ENCODE data around the gene KHDC1L. TPM values are rescaled to one million over a fixed set of nuclear protein-coding genes. Genes with fewer than 3 reads are reported as not detected.

KHDC1L gene
- total RNA-seq, 4 donors from 2014 or later = 0.83 TPM; not detected in 3

DNA sequence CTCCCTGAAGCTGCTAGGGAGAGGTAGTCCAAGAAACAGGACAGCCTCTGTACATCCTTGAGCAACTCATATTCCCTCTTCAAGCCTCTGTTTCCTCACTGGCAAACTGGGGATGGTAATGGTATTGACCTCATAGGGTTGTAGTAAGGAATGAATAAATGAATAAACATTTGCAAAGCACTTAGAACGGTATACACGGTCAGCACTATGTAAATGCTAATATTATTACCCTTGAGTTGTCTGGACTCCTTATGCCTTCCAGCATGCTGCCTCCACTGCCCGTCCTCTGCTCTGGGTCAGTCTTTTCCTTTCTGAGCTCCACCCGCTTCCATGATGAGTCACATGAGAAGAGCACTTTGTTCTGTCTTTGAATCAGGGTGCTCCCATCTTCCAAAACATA is 50.6 kb downstream of the KHDC1L start:
- no peak for TF ChIP-seq POLR2A (IDR thresholded peaks at IDR 0.05)
- TF ChIP-seq, protein P1, sequence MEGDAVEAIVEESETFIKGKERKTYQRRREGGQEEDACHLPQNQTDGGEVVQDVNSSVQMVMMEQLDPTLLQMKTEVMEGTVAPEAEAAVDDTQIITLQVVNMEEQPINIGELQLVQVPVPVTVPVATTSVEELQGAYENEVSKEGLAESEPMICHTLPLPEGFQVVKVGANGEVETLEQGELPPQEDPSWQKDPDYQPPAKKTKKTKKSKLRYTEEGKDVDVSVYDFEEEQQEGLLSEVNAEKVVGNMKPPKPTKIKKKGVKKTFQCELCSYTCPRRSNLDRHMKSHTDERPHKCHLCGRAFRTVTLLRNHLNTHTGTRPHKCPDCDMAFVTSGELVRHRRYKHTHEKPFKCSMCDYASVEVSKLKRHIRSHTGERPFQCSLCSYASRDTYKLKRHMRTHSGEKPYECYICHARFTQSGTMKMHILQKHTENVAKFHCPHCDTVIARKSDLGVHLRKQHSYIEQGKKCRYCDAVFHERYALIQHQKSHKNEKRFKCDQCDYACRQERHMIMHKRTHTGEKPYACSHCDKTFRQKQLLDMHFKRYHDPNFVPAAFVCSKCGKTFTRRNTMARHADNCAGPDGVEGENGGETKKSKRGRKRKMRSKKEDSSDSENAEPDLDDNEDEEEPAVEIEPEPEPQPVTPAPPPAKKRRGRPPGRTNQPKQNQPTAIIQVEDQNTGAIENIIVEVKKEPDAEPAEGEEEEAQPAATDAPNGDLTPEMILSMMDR (IDR thresholded peaks at IDR 0.05) = no peak
- Histone ChIP-seq H3K9me3 (no peaks in the 10 kb centered on the region), H3K4me3 (no peak overlapping the region), H3K27ac (no peak overlapping the region), H3K27me3 (no peaks in the 10 kb centered on the region), H3K36me3 (no peaks in the 10 kb centered on the region), H3K4me1 (no peaks in the 10 kb centered on the region)
- no peak for DNase-seq
- intact Hi-C loops (cut with DNase I; ENCODE audit: low total_unique reads) = no loop called here

Other genes with a start within 250 kb of the KHDC1L start
- 1 to 10 TPM in 3 of 4 donors, not detected in 1; 1.0 to 4.8 (median 1.8) TPM for gene KHDC1, start 37.7 kb upstream of the KHDC1L start, total RNA-seq
- gene DPPA5, start 128.8 kb upstream of the KHDC1L start, total RNA-seq = not detected
- under 1 TPM in 1 of 4 donors, not detected in 3; 0.28 TPM for gene KHDC3L, start 137.2 kb upstream of the KHDC1L start, total RNA-seq
- gene OOEP, start 144.4 kb upstream of the KHDC1L start, total RNA-seq = not detected
- 1 to 10 TPM in 1 of 4 donors, under 1 TPM in 1, not detected in 2; 0.43 to 3.7 TPM for gene DDX43, start 169.3 kb upstream of the KHDC1L start, total RNA-seq
- 10 to 100 TPM in 1 of 4 donors, 1 to 10 TPM in 3; 1.0 to 10.9 (median 5.1) TPM for gene CGAS, start 226.8 kb upstream of the KHDC1L start, total RNA-seq
- gene MTO1, start 236.2 kb upstream of the KHDC1L start, total RNA-seq = 10 to 100 TPM; 13.3 to 38.3 (median 26.8) TPM

All from uterus (tissue), 4 donors.